HG02763 (cell line): ENCODE data around the gene TMEM220.

Experiments used
- ATAC-seq: cut with Tn5 transposase; IDR thresholded peaks from one replicate; pipeline ENCODE4 v1.9.1; 2021; ENCODE audit warnings: mild to moderate bottlenecking, moderate library complexity; ENCODE audit not compliant: unreplicated experiment

The TMEM220 gene

GRCh38 chr17:10673312-10673711 lies 56.5 kb downstream of the TMEM220 start:
- no peak for ATAC-seq

- ATAC-seq, result no peak
These were observed 61.0 kb downstream of the TMEM220 start for GRCh38 chr17:10668775-10669174.

GRCh38 chr17:10666906-10667305 lies 62.9 kb downstream of the TMEM220 start:
- no peak for ATAC-seq

- ATAC-seq, result no peak
These were observed 65.3 kb downstream of the TMEM220 start for GRCh38 chr17:10664571-10664970.
